Breast epithelium (tissue), 3 donors: ENCODE results near the gene C8A.

Experiments used
- POLR2AphosphoS5 ChIP-seq, 3 donors: sonication (generic); formaldehyde crosslinking; IDR thresholded peaks; one replicate each; pipeline ENCODE4 v1.6.1; 2017; ENCODE audit warnings: antibody characterized with exemption in 3 of 3
- TF ChIP-seq, protein P1 (sequence below), 3 donors: fragments of 450-650 bp; IDR thresholded peaks; one replicate each; pipeline ENCODE4 v1.5.1; 2016 to 2017; ENCODE audit warnings: antibody characterized with exemption in 3 of 3, mild to moderate bottlenecking in 3 of 3, moderate library complexity in 3 of 3

- TF ChIP-seq, protein P1, sequence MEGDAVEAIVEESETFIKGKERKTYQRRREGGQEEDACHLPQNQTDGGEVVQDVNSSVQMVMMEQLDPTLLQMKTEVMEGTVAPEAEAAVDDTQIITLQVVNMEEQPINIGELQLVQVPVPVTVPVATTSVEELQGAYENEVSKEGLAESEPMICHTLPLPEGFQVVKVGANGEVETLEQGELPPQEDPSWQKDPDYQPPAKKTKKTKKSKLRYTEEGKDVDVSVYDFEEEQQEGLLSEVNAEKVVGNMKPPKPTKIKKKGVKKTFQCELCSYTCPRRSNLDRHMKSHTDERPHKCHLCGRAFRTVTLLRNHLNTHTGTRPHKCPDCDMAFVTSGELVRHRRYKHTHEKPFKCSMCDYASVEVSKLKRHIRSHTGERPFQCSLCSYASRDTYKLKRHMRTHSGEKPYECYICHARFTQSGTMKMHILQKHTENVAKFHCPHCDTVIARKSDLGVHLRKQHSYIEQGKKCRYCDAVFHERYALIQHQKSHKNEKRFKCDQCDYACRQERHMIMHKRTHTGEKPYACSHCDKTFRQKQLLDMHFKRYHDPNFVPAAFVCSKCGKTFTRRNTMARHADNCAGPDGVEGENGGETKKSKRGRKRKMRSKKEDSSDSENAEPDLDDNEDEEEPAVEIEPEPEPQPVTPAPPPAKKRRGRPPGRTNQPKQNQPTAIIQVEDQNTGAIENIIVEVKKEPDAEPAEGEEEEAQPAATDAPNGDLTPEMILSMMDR (IDR thresholded peaks at IDR 0.05), result no peak
- no peak for TF ChIP-seq POLR2AphosphoS5 (IDR thresholded peaks at IDR 0.05)
Observed at GRCh38 chr1:56864430-56864829, 9.8 kb downstream of the C8A start.
